Mammary epithelial cell (primary cell): ENCODE results near the gene CEP120.

Experiments
- CTCF ChIP-seq, 2 donors: IDR thresholded peaks in 1 of 2; conservative IDR thresholded peaks in 1 of 2; 2 replicates each; pipeline ENCODE4 v1.5.1; 2011 to 2012; ENCODE audit warnings: inconsistent platforms in 2 of 2, low read length in 2 of 2, mild to moderate bottlenecking in 2 of 2, control low read depth in 1 of 2, low read depth in 1 of 2; ENCODE audit not compliant: insufficient read depth in 1 of 2; ENCODE audit errors: extremely low read depth in 1 of 2
- EZH2 ChIP-seq: IDR thresholded peaks from 2 replicates; pipeline ENCODE4 v1.6.1; 2012; ENCODE audit warnings: low read length, inconsistent platforms, borderline replicate concordance

GRCh38 chr5:123429993-123430392 lies 6.8 kb upstream of the CEP120 start:
- TF ChIP-seq CTCF (conservative IDR thresholded peaks at IDR 0.05 in 1 of 2, IDR thresholded peaks at IDR 0.05 in 1 of 2; ENCODE audit: extremely low read depth in 1 of 2, insufficient read depth in 1 of 2, low read depth in 1 of 2, low read length in 2 of 2) (no peak), EZH2 (no peak)
